A549 (cell line): ENCODE data around the gene ABTB1. TPM values are rescaled to one million over a fixed set of nuclear protein-coding genes. Genes with fewer than 3 reads are reported as not detected.

Source experiments
- ATAC-seq, 2 experiments: fragments of 200-7000 bp in 1 of 2; fragments of >200 bp in 1 of 2; cut with Nextera tagmentation in 1 of 2; cut with Tn5 transposase in 1 of 2; 3 replicates each; pipeline versions ENCODE4 v1.8.0 to v1.9.1; 2018 to 2020; ENCODE audit warnings: mild to moderate bottlenecking in 1 of 2, moderate library complexity in 1 of 2
- CTCF ChIA-PET: fragments of 300-600 bp; sonication (Branson Sonifier 250); formaldehyde crosslinking; extraction: SDS; loops from one replicate; lab custom pipeline; 2021; ENCODE audit warnings: antibody characterized with exemption, inconsistent platforms; lab: Yijun Ruan, JAX
- POLR2A ChIA-PET: fragments of 350-600 bp; formaldehyde crosslinking; extraction: SDS; loops from one replicate; lab custom pipeline; 2021; ENCODE audit warnings: antibody characterized with exemption, inconsistent platforms; lab: Yijun Ruan, JAX
- DNase-seq, 2 experiments: peaks; one replicate each; pipeline versions ENCODE4 v3.0.0 to v3.0.0-alpha.2; 2011 to 2016; ENCODE audit warnings: low read depth in 1 of 2, low spot score in 1 of 2
- FAIRE-seq: peaks from 2 replicates; lab custom pipeline; 2011; peaks lifted over from hg19 to GRCh38; lab: Jason Lieb, UNC
- H3K27ac ChIP-seq, 2 experiments: fragments of >200 bp; sonication (Bioruptor Twin); formaldehyde crosslinking; 3 replicates each; pipeline ENCODE4 v1.5.1; 2016 to 2017
- H3K4me1 ChIP-seq: fragments of >200 bp; sonication (Bioruptor Twin); formaldehyde crosslinking; 3 replicates; pipeline ENCODE4 v1.6.1; 2016
- H3K4me2 ChIP-seq: fragments of >200 bp; sonication (Bioruptor Twin); formaldehyde crosslinking; 3 replicates; pipeline ENCODE4 v1.6.1; 2016
- H3K4me3 ChIP-seq: fragments of >200 bp; sonication (Bioruptor Twin); formaldehyde crosslinking; 3 replicates; pipeline ENCODE4 v1.5.1; 2016
- H3K9me3 ChIP-seq: fragments of >200 bp; sonication (Bioruptor Twin); formaldehyde crosslinking; 3 replicates; pipeline ENCODE4 v1.6.1; 2016
- BHLHE40 ChIP-seq: IDR thresholded peaks from 2 replicates; pipeline ENCODE4 v1.6.1; 2012; ENCODE audit warnings: low read depth, low read length, inconsistent platforms
- CBX8 ChIP-seq: fragments of 200-600 bp; sonication (generic); IDR thresholded peaks from 2 replicates; pipeline ENCODE4 v1.6.1; 2016
- CHD4 ChIP-seq: fragments of 200-600 bp; sonication (generic); IDR thresholded peaks from 2 replicates; pipeline ENCODE4 v1.6.1; 2016; ENCODE audit warnings: antibody characterized with exemption, mild to moderate bottlenecking, borderline replicate concordance
- CTCF ChIP-seq: fragments of >200 bp; sonication (Bioruptor Twin); formaldehyde crosslinking; IDR thresholded peaks from 3 replicates; pipeline ENCODE4 v1.5.1; 2016
- E2F6 ChIP-seq: IDR thresholded peaks from 2 replicates; pipeline ENCODE4 v1.6.1; 2012; ENCODE audit warnings: low read depth, borderline replicate concordance
- EHF ChIP-seq: fragments of 250-450 bp; sonication (Bioruptor Pico); IDR thresholded peaks from 2 replicates; pipeline ENCODE4 v1.5.0; 2020; ENCODE audit warnings: mild to moderate bottlenecking
- ELK1 ChIP-seq: fragments of 150-350 bp; IDR thresholded peaks from 2 replicates; pipeline ENCODE4 v1.6.1; 2014; ENCODE audit warnings: low read depth, mild to moderate bottlenecking, low read length
- EP300 ChIP-seq, 2 experiments: fragments of >200 bp; sonication (Bioruptor Twin); formaldehyde crosslinking; IDR thresholded peaks; 2 replicates in 1 of 2; 3 replicates in 1 of 2; pipeline ENCODE4 v1.6.1; 2016 to 2017
- FOSB ChIP-seq: fragments of 250-450 bp; sonication (Bioruptor Pico); IDR thresholded peaks from 2 replicates; pipeline ENCODE4 v1.5.0; 2020; ENCODE audit warnings: mild to moderate bottlenecking, moderate library complexity
- FOXS1 ChIP-seq: fragments of 250-450 bp; sonication (Bioruptor Pico); IDR thresholded peaks from 2 replicates; pipeline ENCODE4 v1.5.0; 2020; ENCODE audit warnings: mild to moderate bottlenecking, moderate library complexity
- GATA3 ChIP-seq: IDR thresholded peaks from 2 replicates; pipeline ENCODE4 v1.6.1; 2012; ENCODE audit warnings: borderline replicate concordance
- HDAC2 ChIP-seq: fragments of 200-600 bp; sonication (generic); IDR thresholded peaks from 2 replicates; pipeline ENCODE4 v1.6.1; 2016
- HES2 ChIP-seq: fragments of >200 bp; sonication (Bioruptor Twin); formaldehyde crosslinking; IDR thresholded peaks from 2 replicates; pipeline ENCODE4 v1.6.1; 2016
- HEYL ChIP-seq: fragments of 250-450 bp; sonication (Bioruptor Pico); IDR thresholded peaks from 2 replicates; pipeline ENCODE4 v1.8.0; 2021; ENCODE audit warnings: mild to moderate bottlenecking, moderate library complexity
- HOXA7 ChIP-seq: fragments of 250-450 bp; sonication (Bioruptor Pico); IDR thresholded peaks from 2 replicates; pipeline ENCODE4 v1.5.0; 2020; ENCODE audit warnings: mild to moderate bottlenecking, moderate library complexity
- HOXB5 ChIP-seq: fragments of 250-450 bp; sonication (Bioruptor Pico); IDR thresholded peaks from 2 replicates; pipeline ENCODE4 v1.5.0; 2020; ENCODE audit warnings: mild to moderate bottlenecking, moderate library complexity
- MAZ ChIP-seq: fragments of 150-350 bp; IDR thresholded peaks from 2 replicates; pipeline ENCODE4 v1.6.1; 2014; ENCODE audit warnings: antibody characterized with exemption, low read depth, low read length, borderline replicate concordance
- MYC ChIP-seq: IDR thresholded peaks from 2 replicates; pipeline ENCODE4 v1.6.1; 2012; ENCODE audit warnings: mild to moderate bottlenecking, inconsistent platforms, low read length, improper control_type of control experiment, borderline replicate concordance
- NPAS2 ChIP-seq: fragments of 250-450 bp; sonication (Bioruptor Pico); IDR thresholded peaks from 2 replicates; pipeline ENCODE4 v1.8.0; 2022; ENCODE audit warnings: mild to moderate bottlenecking, moderate library complexity, borderline replicate concordance
- POLR2A ChIP-seq: IDR thresholded peaks from 2 replicates; pipeline ENCODE4 v1.6.1; 2012; ENCODE audit warnings: mild to moderate bottlenecking, low read length
- POLR2AphosphoS2 ChIP-seq: conservative IDR thresholded peaks from 2 replicates; pipeline ENCODE4 v1.6.1; 2012; ENCODE audit warnings: low read length, improper control_type of control experiment, inconsistent platforms
- RAD21 ChIP-seq, 2 experiments: fragments of >200 bp in 1 of 2; sonication (Bioruptor Twin) in 1 of 2; formaldehyde crosslinking in 1 of 2; IDR thresholded peaks in 1 of 2; conservative IDR thresholded peaks in 1 of 2; 2 replicates in 1 of 2; 3 replicates in 1 of 2; pipeline ENCODE4 v1.6.1; 2012 to 2018; ENCODE audit warnings: inconsistent platforms in 1 of 2
- RARB ChIP-seq: fragments of 250-450 bp; sonication (Bioruptor Pico); IDR thresholded peaks from 2 replicates; pipeline ENCODE4 v1.8.0; 2021; ENCODE audit warnings: mild to moderate bottlenecking, moderate library complexity
- RCOR1 ChIP-seq: fragments of 150-350 bp; IDR thresholded peaks from 2 replicates; pipeline ENCODE4 v1.6.1; 2014; ENCODE audit warnings: antibody characterized with exemption, low read length, low read depth
- RNF2 ChIP-seq: fragments of 200-600 bp; sonication (generic); IDR thresholded peaks from 2 replicates; pipeline ENCODE4 v1.6.1; 2016; ENCODE audit warnings: low read depth, mild to moderate bottlenecking, antibody characterized with exemption, moderate library complexity, borderline replicate concordance
- TFCP2L1 ChIP-seq: fragments of 250-450 bp; sonication (Bioruptor Pico); IDR thresholded peaks from 2 replicates; pipeline ENCODE4 v1.5.0; 2021; ENCODE audit warnings: mild to moderate bottlenecking
- TP53 ChIP-seq: fragments of 250-450 bp; sonication (Bioruptor Pico); IDR thresholded peaks from 2 replicates; pipeline ENCODE4 v1.5.0; 2021; ENCODE audit warnings: mild to moderate bottlenecking, moderate library complexity
- ZC3H11A ChIP-seq: fragments of 450-650 bp; IDR thresholded peaks from 2 replicates; pipeline ENCODE4 v1.6.1; 2014; ENCODE audit warnings: antibody characterized with exemption, mild to moderate bottlenecking
- ZFP36 ChIP-seq: fragments of 450-650 bp; IDR thresholded peaks from 2 replicates; pipeline ENCODE4 v1.6.1; 2014; ENCODE audit warnings: borderline replicate concordance; ENCODE audit not compliant: partially characterized antibody
- ZSCAN20 ChIP-seq: fragments of 250-450 bp; sonication (Bioruptor Pico); IDR thresholded peaks from 2 replicates; pipeline ENCODE4 v1.8.0; 2022; ENCODE audit warnings: mild to moderate bottlenecking, moderate library complexity
- WGBS: methylation state at CpG from one replicate; pipeline ENCODE4 v1.1.6; 2017; ENCODE audit errors: missing lambda C conversion rate; 5-methylcytosine and 5-hydroxymethylcytosine counted together
- polyA plus RNA-seq, 4 experiments: library from polyadenylated mRNA; depleted of rRNA in 3 of 4; stranded (reverse); fragments of >200 nt; fragmentation: RNase III in 1 of 4; extraction: RNeasy Plus Mini Kit Qiagen cat#74134 plus additional on column Dnase treatment in 1 of 4; gene quantifications; 2 replicates in 3 of 4; 3 replicates in 1 of 4; pipeline ENCODE4 v1.2.3, GENCODE V29; 2011 to 2017

The ABTB1 gene
- polyA plus RNA-seq, 2 of the 4 experiments (the other 2 are of a cell fraction), result 9.7 to 13.2 TPM

- CTCF ChIA-PET, result interaction anchor here (1.6 to 3.5 kb wide), 2 partner anchors 10 to 17 kb away, joined by 4 to 22 read pairs; no protein-coding TSS in a partner anchor
These were observed 11.2 kb upstream of the ABTB1 start for GRCh38 chr3:127661600-127661999.

GRCh38 chr3:127662001-127662469, 10.7 kb upstream of the ABTB1 start:
- DNase-seq, result no peak
- FAIRE-seq, result no peak
- POLR2A ChIA-PET, result interaction anchor here (0.7 kb wide), 1 partner anchor 32 kb away, joined by 3 read pairs; no protein-coding TSS in a partner anchor
- ATAC-seq, result no peak
- H3K9me3 ChIP-seq, result no peaks in the 10 kb centered on the region
- WGBS, result 88% methylated on average over 11 of the region's 11 CpGs
- no peak overlapping the region for H3K4me3 ChIP-seq
- no peaks in the 10 kb centered on the region for H3K4me1 ChIP-seq
- CTCF ChIA-PET, result interaction anchor here (1.6 to 3.5 kb wide), 2 partner anchors 11 to 17 kb away, joined by 4 to 22 read pairs; no protein-coding TSS in a partner anchor
- TF ChIP-seq CBX8, result no peak
- TF ChIP-seq RNF2, result no peak
- TF ChIP-seq E2F6, result no peak
- no peak for TF ChIP-seq HES2
- TF ChIP-seq RARB (CRISPR knock-in tag), result no peak
- no peak for TF ChIP-seq ZSCAN20
- no peak for TF ChIP-seq HDAC2
- no peak for TF ChIP-seq HOXA7 (CRISPR knock-in tag)
- no peak for TF ChIP-seq ZFP36
- TF ChIP-seq GATA3, result no peak
- no peak for TF ChIP-seq NPAS2
- no peak for TF ChIP-seq BHLHE40
- no peak for TF ChIP-seq HOXB5 (CRISPR knock-in tag)
- TF ChIP-seq ELK1, result no peak
- no peak for TF ChIP-seq FOXS1
- TF ChIP-seq EHF, result no peak
- no peak for TF ChIP-seq CTCF
- no peak for TF ChIP-seq MAZ
- TF ChIP-seq POLR2A, result no peak
- TF ChIP-seq CHD4, result no peak
- H3K27ac ChIP-seq, result no peak overlapping the region
- H3K4me2 ChIP-seq, result no peak overlapping the region

More at GRCh38 chr3:127661600-127661999, 11.2 kb upstream of the ABTB1 start:
- Histone ChIP-seq H3K4me1 (no peaks in the 10 kb centered on the region), H3K4me2 (no peak overlapping the region), H3K9me3 (no peaks in the 10 kb centered on the region), H3K27ac (no peak overlapping the region), H3K4me3 (no peak overlapping the region)
- POLR2A ChIA-PET, result interaction anchor here (0.7 kb wide), 1 partner anchor 32 kb away, joined by 3 read pairs; no protein-coding TSS in a partner anchor
- TF ChIP-seq NPAS2 (no peak), MYC (no peak), POLR2AphosphoS2 (no peak), HOXA7 (CRISPR knock-in tag) (no peak), HDAC2 (no peak), FOSB (CRISPR knock-in tag) (no peak), EP300 (IDR thresholded peaks at IDR 0.05) (no peak), HEYL (CRISPR knock-in tag) (no peak), RCOR1 (no peak), ZC3H11A (no peak), ELK1 (no peak), TP53 (CRISPR knock-in tag) (no peak), RAD21 (conservative IDR thresholded peaks at IDR 0.05 in 1 of 2, IDR thresholded peaks at IDR 0.05 in 1 of 2) (no peak), TFCP2L1 (CRISPR knock-in tag) (no peak)
- WGBS, result 83% methylated on average over 4 of the region's 5 CpGs
- no peak for DNase-seq
- ATAC-seq, result no peak
- FAIRE-seq, result no peak
